Stimulated activated naive CD8-positive, alpha-beta T cell treated with anti-CD3 and anti-CD28 coated beads, Interleukin-15, Interleukin-2, amounts not matched to agents 100 U/mL and 50 U/mL, for 24 hours (primary cell): Measurements from ENCODE around the gene F10.

Experiments
- ATAC-seq: fragments of 150-1000 bp; cut with Tn5 transposase; one replicate; pipeline ENCODE4 v1.10.0; 2021
- DNase-seq: peaks from one replicate; pipeline ENCODE4 v3.0.0; 2021

F10 gene

GRCh38 chr13:113171250-113172125, 48.9 kb downstream of the F10 start:
- no peak for DNase-seq
- no peak for ATAC-seq

- DNase-seq (no peak), ATAC-seq (no peak)
These were observed 49.9 kb downstream of the F10 start for GRCh38 chr13:113172419-113172926.

- no peak for ATAC-seq
- peak; percentile 37 for DNase-seq
These were observed 53.7 kb downstream of the F10 start for GRCh38 chr13:113176280-113176679.

- ATAC-seq (no peak), DNase-seq (no peak)
These were observed 54.2 kb downstream of the F10 start for GRCh38 chr13:113176822-113177221.

GRCh38 chr13:113178070-113178895, 55.7 kb downstream of the F10 start:
- ATAC-seq (no peak), DNase-seq (no peak)

GRCh38 chr13:113178896-113179167, 56.2 kb downstream of the F10 start:
- no peak for DNase-seq
- ATAC-seq: no peak

- DNase-seq (no peak), ATAC-seq (no peak)
These were observed 57.0 kb downstream of the F10 start for GRCh38 chr13:113179374-113180230.

- ATAC-seq: no peak
These were observed 59.4 kb downstream of the F10 start for GRCh38 chr13:113182046-113182445.

GRCh38 chr13:113183450-113184129, 61.0 kb downstream of the F10 start:
- no peak for DNase-seq
- ATAC-seq: no peak

More at GRCh38 chr13:113182046-113182445, 59.4 kb downstream of the F10 start:
- no peak for DNase-seq

GRCh38 chr13:113184568-113185440, 62.2 kb downstream of the F10 start:
- no peak for DNase-seq
- ATAC-seq: no peak

GRCh38 chr13:113186061-113186900, 63.7 kb downstream of the F10 start:
- peak; percentile 79 for ATAC-seq
- DNase-seq: peak; percentile 34

- peak; percentile 72 for DNase-seq
- peak; percentile 89 for ATAC-seq
These were observed 64.7 kb downstream of the F10 start for GRCh38 chr13:113187263-113187669.

GRCh38 chr13:113187883-113188665, 65.5 kb downstream of the F10 start:
- DNase-seq (no peak), ATAC-seq (no peak)

- no peak for ATAC-seq
- DNase-seq: no peak
These were observed 67.6 kb downstream of the F10 start for GRCh38 chr13:113190181-113190580.

GRCh38 chr13:113192279-113192678, 69.7 kb downstream of the F10 start:
- no peak for DNase-seq
- ATAC-seq: no peak

GRCh38 chr13:113192902-113193301, 70.3 kb downstream of the F10 start:
- no peak for ATAC-seq
- no peak for DNase-seq

- DNase-seq (no peak), ATAC-seq (no peak)
These were observed 72.8 kb downstream of the F10 start for GRCh38 chr13:113195360-113195759.

GRCh38 chr13:113196970-113197737, 74.6 kb downstream of the F10 start:
- ATAC-seq (no peak), DNase-seq (no peak)
